ENCODE data around the gene RDM1.
"Not testable (repeated sequence)": the region's sequence is repeated elsewhere in the genome, so short reads cannot be mapped to it uniquely, and the experiment has no call there.

RDM1 gene

GRCh38 chr17:35947156-35947585, 16.6 kb upstream of the RDM1 start:
- no peaks in the 10 kb centered on the region for H3K36me3 ChIP-seq (ENCODE audit: insufficient read depth, low read length)
- H3K9ac ChIP-seq (ENCODE audit: low read depth, low read length): no peak overlapping the region; the same call in 1 of the 2 replicates
- H3K4me1 ChIP-seq (ENCODE audit: insufficient read depth, low read length): no peaks in the 10 kb centered on the region
- no peaks in the 10 kb centered on the region for H3K9me3 ChIP-seq (ENCODE audit: control insufficient read depth, insufficient read depth, low read length)

- Histone ChIP-seq H3K4me1 (ENCODE audit: insufficient read depth, low read length) (no peaks in the 10 kb centered on the region), H3K9ac (ENCODE audit: low read depth, low read length) (no peak overlapping the region), H3K9me3 (ENCODE audit: control insufficient read depth, insufficient read depth, low read length) (no peaks in the 10 kb centered on the region), H3K36me3 (ENCODE audit: insufficient read depth, low read length) (no peaks in the 10 kb centered on the region)
These were observed 13.6 kb upstream of the RDM1 start for GRCh38 chr17:35944151-35944550.

GRCh38 chr17:35943537-35943936, 13.0 kb upstream of the RDM1 start, which contains the start of gene LYZL6:
LYZL6 (minus strand) TSS chr17:35943713; CDS start chr17:35939356, 4,357 bp downstream.
- Histone ChIP-seq H3K9ac (ENCODE audit: low read depth, low read length) (no peak within 1 kb of the TSS), H3K4me1 (ENCODE audit: insufficient read depth, low read length) (no peaks in the 10 kb centered on the region), H3K9me3 (ENCODE audit: control insufficient read depth, insufficient read depth, low read length) (no peaks in the 10 kb centered on the region), H3K36me3 (ENCODE audit: insufficient read depth, low read length) (no peaks in the 10 kb centered on the region)

- H3K9ac ChIP-seq (ENCODE audit: low read depth, low read length): no peak overlapping the region
- H3K4me1 ChIP-seq (ENCODE audit: insufficient read depth, low read length): no peaks in the 10 kb centered on the region
- no peaks in the 10 kb centered on the region for H3K9me3 ChIP-seq (ENCODE audit: control insufficient read depth, insufficient read depth, low read length)
- no peaks in the 10 kb centered on the region for H3K36me3 ChIP-seq (ENCODE audit: insufficient read depth, low read length)
These were observed 12.1 kb upstream of the RDM1 start for GRCh38 chr17:35942588-35943186.

GRCh38 chr17:35938492-35938891, 7.9 kb upstream of the RDM1 start:
- not testable (repeated sequence) for H3K9me3 ChIP-seq (ENCODE audit: control insufficient read depth, insufficient read depth, low read length); H3K36me3 ChIP-seq (ENCODE audit: insufficient read depth, low read length); H3K9ac ChIP-seq (ENCODE audit: low read depth, low read length); H3K4me1 ChIP-seq (ENCODE audit: insufficient read depth, low read length)

GRCh38 chr17:35936063-35936462, 5.5 kb upstream of the RDM1 start:
- Histone ChIP-seq H3K9ac (ENCODE audit: low read depth, low read length) (no peak overlapping the region), H3K9me3 (ENCODE audit: control insufficient read depth, insufficient read depth, low read length) (no peaks in the 10 kb centered on the region), H3K4me1 (ENCODE audit: insufficient read depth, low read length) (peaks cover 3% of the 10 kb centered on the region), H3K36me3 (ENCODE audit: insufficient read depth, low read length) (no peaks in the 10 kb centered on the region)

GRCh38 chr17:35934760-35935159, 4.2 kb upstream of the RDM1 start:
- H3K36me3 ChIP-seq (ENCODE audit: insufficient read depth, low read length): no peaks in the 10 kb centered on the region

GRCh38 chr17:35932586-35932985, 2.0 kb upstream of the RDM1 start:
- Histone ChIP-seq H3K9me3 (ENCODE audit: control insufficient read depth, insufficient read depth, low read length) (no peaks in the 10 kb centered on the region), H3K36me3 (ENCODE audit: insufficient read depth, low read length) (no peaks in the 10 kb centered on the region), H3K9ac (ENCODE audit: low read depth, low read length) (no peak overlapping the region), H3K4me1 (ENCODE audit: insufficient read depth, low read length) (peaks cover 7% of the 10 kb centered on the region)

More at GRCh38 chr17:35934760-35935159, 4.2 kb upstream of the RDM1 start:
- H3K9ac ChIP-seq (ENCODE audit: low read depth, low read length): no peak overlapping the region
- peaks cover 7% of the 10 kb centered on the region for H3K4me1 ChIP-seq (ENCODE audit: insufficient read depth, low read length)
- no peaks in the 10 kb centered on the region for H3K9me3 ChIP-seq (ENCODE audit: control insufficient read depth, insufficient read depth, low read length)

GRCh38 chr17:35931794-35932425, 1.3 kb upstream of the RDM1 start:
- Histone ChIP-seq H3K36me3 (ENCODE audit: insufficient read depth, low read length) (no peaks in the 10 kb centered on the region), H3K9me3 (ENCODE audit: control insufficient read depth, insufficient read depth, low read length) (no peaks in the 10 kb centered on the region), H3K9ac (ENCODE audit: low read depth, low read length) (no peak overlapping the region), H3K4me1 (ENCODE audit: insufficient read depth, low read length) (peaks cover 7% of the 10 kb centered on the region)

- Histone ChIP-seq H3K36me3 (ENCODE audit: insufficient read depth, low read length) (no peaks in the 10 kb centered on the region), H3K9ac (ENCODE audit: low read depth, low read length) (no peak overlapping the region), H3K9me3 (ENCODE audit: control insufficient read depth, insufficient read depth, low read length) (no peaks in the 10 kb centered on the region), H3K4me1 (ENCODE audit: insufficient read depth, low read length) (peaks cover 7% of the 10 kb centered on the region)
These were observed 2.9 kb downstream of the RDM1 start for GRCh38 chr17:35927714-35928113.

GRCh38 chr17:35923609-35924114, 6.9 kb downstream of the RDM1 start:
- Histone ChIP-seq H3K9me3 (ENCODE audit: control insufficient read depth, insufficient read depth, low read length) (no peaks in the 10 kb centered on the region), H3K36me3 (ENCODE audit: insufficient read depth, low read length) (no peaks in the 10 kb centered on the region), H3K4me1 (ENCODE audit: insufficient read depth, low read length) (no peaks in the 10 kb centered on the region), H3K9ac (ENCODE audit: low read depth, low read length) (no peak overlapping the region)

- no peak overlapping the region for H3K9ac ChIP-seq (ENCODE audit: low read depth, low read length)
- no peaks in the 10 kb centered on the region for H3K4me1 ChIP-seq (ENCODE audit: insufficient read depth, low read length)
- H3K9me3 ChIP-seq (ENCODE audit: control insufficient read depth, insufficient read depth, low read length): no peaks in the 10 kb centered on the region; the same call in 1 of the 2 replicates
- no peaks in the 10 kb centered on the region for H3K36me3 ChIP-seq (ENCODE audit: insufficient read depth, low read length)
These were observed 10.3 kb downstream of the RDM1 start for GRCh38 chr17:35920229-35920628.

GRCh38 chr17:35918665-35919064, 11.9 kb downstream of the RDM1 start:
- no peaks in the 10 kb centered on the region; the same call in 1 of the 2 replicates for H3K9me3 ChIP-seq (ENCODE audit: control insufficient read depth, insufficient read depth, low read length)
- H3K36me3 ChIP-seq (ENCODE audit: insufficient read depth, low read length): no peaks in the 10 kb centered on the region
- no peaks in the 10 kb centered on the region for H3K4me1 ChIP-seq (ENCODE audit: insufficient read depth, low read length)

GRCh38 chr17:35917519-35918213, 12.9 kb downstream of the RDM1 start:
- H3K4me1 ChIP-seq (ENCODE audit: insufficient read depth, low read length): no peaks in the 10 kb centered on the region
- no peaks in the 10 kb centered on the region for H3K36me3 ChIP-seq (ENCODE audit: insufficient read depth, low read length)
- no peak overlapping the region for H3K9ac ChIP-seq (ENCODE audit: low read depth, low read length)
- H3K9me3 ChIP-seq (ENCODE audit: control insufficient read depth, insufficient read depth, low read length): no peaks in the 10 kb centered on the region; the same call in 1 of the 2 replicates

More at GRCh38 chr17:35918665-35919064, 11.9 kb downstream of the RDM1 start:
- H3K9ac ChIP-seq (ENCODE audit: low read depth, low read length): no peak overlapping the region
